Activated CD4-positive, alpha-beta memory T cell treated with anti-CD3 and anti-CD28 coated beads, Interleukin-2, amount 10 ng/mL, durations not matched to agents 7 days and 5 days (primary cell): ENCODE data around the gene TCERG1L. TPM values are rescaled to one million over a fixed set of nuclear protein-coding genes. Genes with fewer than 3 reads are reported as not detected.
"Not testable (repeated sequence)": the region's sequence is repeated elsewhere in the genome, so short reads cannot be mapped to it uniquely, and the experiment has no call there.

ENCODE experiments used
- CTCF ChIA-PET: fragments of 350-600 bp; sonication (Branson Sonifier 250); formaldehyde crosslinking; loops from one replicate; lab custom pipeline; 2021; ENCODE audit warnings: antibody characterized with exemption, inconsistent platforms; lab: Charles Lee
- POLR2A ChIA-PET: fragments of 350-600 bp; sonication (Branson Sonifier 250); formaldehyde crosslinking; loops from one replicate; lab custom pipeline; 2021; ENCODE audit warnings: antibody characterized with exemption; lab: Charles Lee
- DNase-seq: peaks from one replicate; pipeline ENCODE4 v3.0.0-alpha.2; 2020
- H3K27ac Mint-ChIP-seq: one replicate; pipeline ENCODE4 v1.8.0; 2021; ENCODE audit warnings: mild to moderate bottlenecking, mixed read lengths
- H3K27me3 Mint-ChIP-seq: one replicate; pipeline ENCODE4 v1.8.0; 2021; ENCODE audit warnings: mixed read lengths
- H3K36me3 Mint-ChIP-seq: one replicate; pipeline ENCODE4 v1.8.0; 2021; ENCODE audit warnings: low read depth, mixed read lengths
- H3K4me1 Mint-ChIP-seq: one replicate; pipeline ENCODE4 v1.8.0; 2021; ENCODE audit warnings: mixed read lengths
- H3K4me3 Mint-ChIP-seq: one replicate; pipeline ENCODE4 v1.8.0; 2021; ENCODE audit warnings: mild to moderate bottlenecking, mixed read lengths
- H3K9me3 Mint-ChIP-seq: one replicate; pipeline ENCODE4 v1.8.0; 2021; ENCODE audit warnings: mixed read lengths
- total RNA-seq, 2 experiments: library from RNA; stranded (reverse); gene quantifications; one replicate each; pipeline ENCODE4 v1.2.3, GENCODE V29; 2021

Gene TCERG1L
- total RNA-seq, 2 experiments from 2014 or later = 0.08 TPM; not detected in 1

DNA sequence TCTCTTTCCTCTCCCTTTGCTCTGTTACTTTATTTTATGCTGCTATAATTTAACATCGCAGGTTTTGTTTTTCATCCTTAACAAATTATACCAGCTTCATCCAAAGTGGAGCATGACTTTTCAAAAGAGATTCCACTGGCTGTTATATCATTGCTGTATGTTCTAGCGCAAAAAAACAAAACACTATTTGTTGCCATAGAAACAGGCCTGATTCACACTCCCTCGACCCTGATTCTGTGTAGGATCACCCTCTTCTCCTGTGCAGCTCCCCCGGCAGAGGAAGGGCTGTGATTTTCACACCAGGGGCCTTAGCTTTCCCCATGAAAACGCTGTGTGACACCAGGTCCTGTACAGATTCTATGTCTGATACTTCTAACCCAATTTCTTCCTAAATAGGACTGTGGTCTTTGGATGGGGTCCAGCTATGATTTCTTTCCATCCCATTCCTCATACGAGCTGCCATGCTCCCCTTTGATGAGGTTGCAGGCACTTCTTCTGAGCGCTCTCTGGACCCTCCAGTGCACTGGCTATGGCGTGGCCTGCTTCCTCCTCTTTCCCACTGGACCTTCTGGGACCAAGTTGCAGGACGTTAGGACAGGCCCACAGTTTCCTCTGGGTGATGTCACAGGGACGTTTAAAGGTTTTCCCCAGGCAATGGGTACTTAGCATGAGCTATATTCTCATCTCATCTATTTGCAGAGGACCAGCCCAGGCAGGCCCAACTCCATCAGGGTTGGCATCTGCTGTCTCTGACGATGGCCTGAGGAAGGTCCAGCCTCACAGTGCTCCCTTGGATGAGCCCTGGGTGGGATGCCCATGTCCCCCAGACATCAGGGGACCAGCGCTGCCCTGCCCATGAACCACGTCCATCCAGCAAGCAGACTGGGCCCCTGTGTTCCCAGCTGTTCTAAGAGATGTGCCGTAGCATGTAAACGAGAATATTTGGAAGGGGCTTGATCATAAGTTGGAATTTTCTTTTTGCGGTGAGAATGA lies 210.8 kb downstream of the TCERG1L start:
- H3K9me3 Mint-ChIP-seq, POLR2A ChIA-PET, H3K4me3 Mint-ChIP-seq, DNase-seq, H3K27ac Mint-ChIP-seq, CTCF ChIA-PET, H3K36me3 Mint-ChIP-seq, H3K27me3 Mint-ChIP-seq, H3K4me1 Mint-ChIP-seq: not testable (repeated sequence)

DNA sequence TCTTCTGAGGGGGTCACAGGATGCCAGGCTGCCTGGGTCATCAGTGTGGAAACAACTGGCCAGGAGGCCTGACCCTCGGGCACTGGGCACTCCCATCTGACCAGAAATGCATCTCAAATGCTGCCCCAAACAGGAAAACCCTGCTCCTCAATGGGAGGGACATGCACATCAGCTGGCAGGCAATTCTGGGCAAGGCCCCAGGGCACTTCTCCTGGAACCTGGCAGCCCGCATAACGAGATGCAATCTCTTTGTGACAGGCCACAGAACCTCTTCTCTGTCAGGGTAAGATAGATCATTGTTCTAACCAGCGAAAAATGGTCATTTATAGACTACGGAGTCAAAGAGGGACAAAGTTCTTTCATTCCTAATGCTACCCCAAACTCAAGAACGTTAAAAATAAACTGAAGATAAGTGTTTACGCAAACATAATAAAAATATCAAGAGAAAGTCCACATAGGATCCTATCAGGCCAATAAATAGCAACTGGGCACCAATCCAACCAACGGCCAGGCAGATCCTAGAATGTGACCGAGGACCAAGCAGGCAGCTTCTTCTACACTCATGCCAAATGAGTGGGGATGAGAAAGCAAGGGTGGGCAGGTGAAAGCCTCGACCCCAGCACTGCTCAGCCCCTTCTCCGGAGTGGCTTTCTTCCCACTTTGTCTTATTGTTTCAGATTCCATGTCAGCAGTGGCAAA lies 212.3 kb downstream of the TCERG1L start:
- CTCF ChIA-PET = no interaction called here
- peaks cover 2% of the 10 kb centered on the region for H3K9me3 Mint-ChIP-seq
- no peak overlapping the region for H3K4me3 Mint-ChIP-seq
- no peaks in the 10 kb centered on the region for H3K27me3 Mint-ChIP-seq
- no peak for DNase-seq
- no peak overlapping the region for H3K27ac Mint-ChIP-seq
- H3K4me1 Mint-ChIP-seq = no peaks in the 10 kb centered on the region
- POLR2A ChIA-PET = no interaction called here
- H3K36me3 Mint-ChIP-seq = no peaks in the 10 kb centered on the region

DNA sequence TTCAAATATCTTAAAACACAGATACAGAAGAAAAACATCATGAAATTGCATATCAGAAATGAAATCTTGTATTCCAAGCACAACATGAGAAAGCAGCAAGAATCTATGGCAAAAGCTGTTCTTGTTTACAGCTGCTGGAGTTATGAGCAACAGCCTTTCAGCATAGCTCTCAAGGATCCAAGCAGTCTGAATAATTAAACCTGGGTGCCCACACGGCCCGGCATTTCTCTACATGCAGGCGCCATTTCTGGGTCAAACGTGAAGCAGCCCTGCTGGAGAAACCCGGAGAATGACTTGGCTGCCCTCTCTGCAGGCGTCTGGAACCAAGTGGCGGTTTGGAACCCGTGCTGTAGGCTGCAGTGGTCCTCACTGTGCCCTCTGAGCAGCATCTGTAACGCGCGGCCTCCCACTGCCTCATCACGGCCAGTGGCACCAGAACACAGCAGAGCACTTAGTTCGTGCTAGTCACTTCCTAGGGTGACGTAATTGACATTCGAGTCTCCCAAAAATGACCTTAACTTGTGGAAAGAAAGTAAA lies 213.0 kb downstream of the TCERG1L start:
- no peak for DNase-seq
- CTCF ChIA-PET = no interaction called here
- Mint-ChIP-seq H3K4me1 (no peaks in the 10 kb centered on the region), H3K27me3 (no peaks in the 10 kb centered on the region), H3K36me3 (no peaks in the 10 kb centered on the region), H3K4me3 (no peak overlapping the region), H3K9me3 (peaks cover 2% of the 10 kb centered on the region), H3K27ac (no peak overlapping the region)
- POLR2A ChIA-PET = no interaction called here

DNA sequence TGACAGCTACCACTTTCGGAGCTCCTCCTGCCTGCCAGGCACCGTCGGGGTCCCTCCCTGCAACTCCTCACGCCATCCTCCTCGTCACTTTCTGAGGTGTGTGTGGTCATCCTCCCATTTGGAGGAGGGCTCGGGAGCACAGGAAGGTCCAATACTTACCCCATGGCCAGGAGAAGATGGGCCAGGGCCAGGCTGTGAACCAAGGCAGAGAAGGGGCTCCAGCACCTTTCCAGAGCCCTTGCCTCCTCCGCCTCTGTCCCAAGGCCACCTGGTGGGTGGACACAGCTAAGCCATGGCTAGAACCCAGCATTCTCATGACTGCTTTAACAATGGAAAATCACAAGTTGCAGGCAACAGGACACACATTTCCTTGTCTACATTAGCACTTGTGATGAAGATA lies 215.5 kb downstream of the TCERG1L start:
- H3K4me3 Mint-ChIP-seq = no peak overlapping the region
- no peak for DNase-seq
- H3K36me3 Mint-ChIP-seq = no peaks in the 10 kb centered on the region
- no peaks in the 10 kb centered on the region for H3K4me1 Mint-ChIP-seq
- H3K27ac Mint-ChIP-seq = no peak overlapping the region
- H3K9me3 Mint-ChIP-seq = peaks cover 2% of the 10 kb centered on the region
- ChIA-PET CTCF (no interaction called here), POLR2A (no interaction called here)
- no peaks in the 10 kb centered on the region for H3K27me3 Mint-ChIP-seq

DNA sequence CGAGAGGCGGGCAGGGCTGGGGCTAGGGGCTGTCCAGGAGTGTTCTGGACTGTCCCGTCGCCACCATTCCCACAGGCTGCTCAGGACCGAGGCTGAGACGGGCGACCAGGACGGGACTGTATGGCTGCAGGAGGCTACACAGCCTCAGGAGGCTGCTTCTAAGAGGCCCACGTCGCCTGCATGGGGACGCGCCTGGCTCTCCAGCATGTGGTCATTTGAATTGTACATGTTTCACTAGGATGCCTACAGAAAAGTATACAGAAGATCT lies 216.3 kb downstream of the TCERG1L start:
- no peaks in the 10 kb centered on the region for H3K36me3 Mint-ChIP-seq
- no peaks in the 10 kb centered on the region for H3K4me1 Mint-ChIP-seq
- no peak overlapping the region for H3K4me3 Mint-ChIP-seq
- ChIA-PET POLR2A (no interaction called here), CTCF (no interaction called here)
- no peaks in the 10 kb centered on the region for H3K27me3 Mint-ChIP-seq
- H3K27ac Mint-ChIP-seq = no peak overlapping the region
- DNase-seq = no peak
- peaks cover 4% of the 10 kb centered on the region for H3K9me3 Mint-ChIP-seq

DNA sequence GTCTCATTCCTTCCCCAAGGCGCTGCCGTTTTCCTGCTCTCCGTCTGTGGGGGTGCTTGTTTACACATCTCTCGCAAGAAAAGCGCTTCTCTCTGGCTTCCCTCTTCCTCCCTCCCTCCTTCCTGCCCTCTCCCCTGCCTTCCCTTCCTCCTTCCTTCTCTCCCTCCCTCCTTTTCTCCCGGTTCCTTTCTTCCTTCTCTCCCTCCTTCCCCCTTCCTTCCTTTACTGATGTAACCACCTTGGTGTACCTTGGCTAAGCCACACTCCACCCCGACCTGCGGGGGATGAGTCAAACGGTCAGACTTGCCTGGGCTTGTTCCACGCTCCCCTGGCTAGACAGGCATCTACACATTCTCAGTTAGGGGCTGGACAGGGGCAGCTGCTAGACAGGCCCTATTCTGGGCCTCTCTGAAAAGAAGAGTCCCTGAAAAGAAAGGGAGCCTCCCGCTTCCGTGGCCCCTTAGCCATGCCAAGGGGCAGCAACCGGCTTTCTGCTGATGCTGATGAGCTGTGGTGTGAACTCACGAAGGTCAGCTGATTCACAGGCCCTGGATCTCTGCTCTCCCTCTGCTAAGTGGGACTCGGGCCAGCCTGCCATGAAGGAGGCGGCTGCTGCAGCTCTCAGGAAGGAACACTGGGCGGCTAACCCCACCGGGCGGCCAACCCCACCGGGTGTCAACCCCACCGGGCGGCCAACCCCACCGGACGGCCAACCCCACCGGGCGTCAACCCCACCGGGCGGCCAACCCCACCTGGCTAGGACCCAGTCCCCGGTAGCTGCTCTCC lies 216.8 kb downstream of the TCERG1L start:
- Mint-ChIP-seq H3K27ac (no peak overlapping the region), H3K27me3 (no peaks in the 10 kb centered on the region), H3K9me3 (peaks cover 4% of the 10 kb centered on the region), H3K36me3 (no peaks in the 10 kb centered on the region), H3K4me1 (no peaks in the 10 kb centered on the region), H3K4me3 (no peak overlapping the region)
- no peak for DNase-seq
- CTCF ChIA-PET = no interaction called here
- POLR2A ChIA-PET = no interaction called here

DNA sequence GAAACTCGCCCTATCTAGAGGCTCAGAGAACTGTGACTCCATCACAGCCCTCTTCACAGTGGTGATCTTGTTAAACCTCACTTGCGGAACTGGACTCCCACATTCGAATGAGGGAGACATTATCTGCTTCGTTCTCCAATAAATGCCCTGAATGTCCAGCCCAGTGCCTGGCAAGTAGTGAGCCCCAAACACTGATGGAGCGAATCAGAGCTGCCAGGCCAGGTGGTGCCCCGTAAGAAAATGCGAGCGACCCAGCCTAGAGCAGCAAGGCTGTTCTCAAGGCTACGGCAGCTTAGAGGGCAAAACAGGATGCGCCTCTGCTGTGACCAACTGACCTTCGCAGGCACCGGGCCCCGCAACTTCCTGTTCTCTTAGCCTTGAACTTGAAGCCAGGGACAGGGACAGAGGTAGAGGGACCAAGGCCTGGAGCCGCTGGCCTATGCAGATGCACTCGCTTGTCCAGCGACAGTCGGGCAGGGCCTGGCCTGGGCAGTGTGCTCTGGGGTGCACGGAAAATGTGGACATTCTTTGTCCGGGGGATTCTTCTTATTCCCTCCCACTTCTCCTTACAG lies 217.6 kb downstream of the TCERG1L start:
- ChIA-PET CTCF (no interaction called here), POLR2A (no interaction called here)
- Mint-ChIP-seq H3K4me1 (no peaks in the 10 kb centered on the region), H3K27ac (no peak overlapping the region), H3K27me3 (no peaks in the 10 kb centered on the region), H3K9me3 (peaks cover 4% of the 10 kb centered on the region), H3K36me3 (no peaks in the 10 kb centered on the region), H3K4me3 (no peak overlapping the region)
- no peak for DNase-seq

DNA sequence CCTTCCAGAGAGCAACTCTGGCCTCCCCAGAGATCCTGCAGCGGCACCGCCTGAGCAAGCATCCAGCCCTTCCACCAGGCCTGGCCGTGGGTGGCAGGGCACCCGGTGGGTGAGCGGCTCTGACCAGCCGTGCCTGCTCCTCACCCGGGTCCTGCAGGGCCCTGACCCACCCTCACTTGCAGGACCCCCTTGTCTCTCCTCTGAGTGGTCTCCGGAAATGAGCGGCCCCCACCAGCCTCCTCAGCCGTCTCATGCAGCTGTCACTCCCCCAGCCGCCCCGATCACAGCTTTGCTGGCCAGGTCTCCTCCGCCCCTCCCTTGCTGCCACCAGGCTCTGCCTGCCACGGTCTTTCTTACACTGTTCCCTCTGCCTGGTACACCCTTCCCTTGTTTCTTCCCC lies 218.2 kb downstream of the TCERG1L start:
- Mint-ChIP-seq H3K4me1 (no peaks in the 10 kb centered on the region), H3K27ac (no peak overlapping the region), H3K36me3 (no peaks in the 10 kb centered on the region), H3K9me3 (peaks cover 7% of the 10 kb centered on the region), H3K27me3 (no peaks in the 10 kb centered on the region), H3K4me3 (no peak overlapping the region)
- ChIA-PET CTCF (no interaction called here), POLR2A (no interaction called here)
- no peak for DNase-seq

DNA sequence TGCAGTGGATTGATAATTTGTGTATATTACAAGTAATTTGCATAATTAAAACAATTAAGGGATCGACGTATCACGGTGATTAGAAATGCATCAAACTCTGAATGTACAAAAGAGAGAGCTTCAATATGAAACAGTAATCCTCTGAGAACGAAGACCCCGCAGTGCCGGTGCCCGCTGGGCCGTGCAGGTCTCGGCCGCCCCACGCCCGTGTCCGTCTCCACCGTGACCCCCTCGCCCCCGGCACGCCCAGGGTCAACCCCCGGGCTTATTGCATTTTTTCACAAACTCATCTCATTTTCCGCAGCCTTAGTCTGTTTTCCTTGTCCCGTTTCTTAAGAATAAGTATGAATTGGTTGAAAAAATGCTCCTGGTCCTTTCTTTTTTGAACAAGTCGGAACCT lies 218.6 kb downstream of the TCERG1L start:
- H3K27ac Mint-ChIP-seq = no peak overlapping the region
- POLR2A ChIA-PET = no interaction called here
- no peaks in the 10 kb centered on the region for H3K27me3 Mint-ChIP-seq
- peaks cover 10% of the 10 kb centered on the region for H3K9me3 Mint-ChIP-seq
- H3K4me3 Mint-ChIP-seq = no peak overlapping the region
- CTCF ChIA-PET = no interaction called here
- no peaks in the 10 kb centered on the region for H3K4me1 Mint-ChIP-seq
- DNase-seq = no peak
- H3K36me3 Mint-ChIP-seq = no peaks in the 10 kb centered on the region

DNA sequence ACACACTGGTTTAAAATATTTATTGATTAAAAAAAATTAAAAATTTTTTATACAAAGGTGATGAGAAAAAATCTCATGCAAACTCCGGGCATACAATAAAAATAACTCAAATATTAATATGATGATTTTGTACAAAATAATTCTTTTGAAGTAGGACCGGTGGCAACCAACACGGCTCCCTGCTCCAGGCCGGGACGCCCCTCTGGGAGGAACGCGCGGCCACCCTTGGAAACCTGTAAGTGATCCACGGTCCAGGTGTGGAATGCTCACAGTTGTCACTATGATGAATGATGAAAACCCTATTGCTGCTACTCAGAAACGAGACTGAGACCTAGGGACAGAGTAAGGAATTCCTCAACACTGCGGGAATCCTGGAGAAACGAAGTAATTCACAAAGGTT lies 219.1 kb downstream of the TCERG1L start:
- Mint-ChIP-seq H3K4me3 (no peak overlapping the region), H3K4me1 (no peaks in the 10 kb centered on the region), H3K9me3 (peaks cover 10% of the 10 kb centered on the region), H3K36me3 (no peaks in the 10 kb centered on the region), H3K27me3 (no peaks in the 10 kb centered on the region), H3K27ac (no peak overlapping the region)
- ChIA-PET CTCF (no interaction called here), POLR2A (no interaction called here)
- no peak for DNase-seq

DNA sequence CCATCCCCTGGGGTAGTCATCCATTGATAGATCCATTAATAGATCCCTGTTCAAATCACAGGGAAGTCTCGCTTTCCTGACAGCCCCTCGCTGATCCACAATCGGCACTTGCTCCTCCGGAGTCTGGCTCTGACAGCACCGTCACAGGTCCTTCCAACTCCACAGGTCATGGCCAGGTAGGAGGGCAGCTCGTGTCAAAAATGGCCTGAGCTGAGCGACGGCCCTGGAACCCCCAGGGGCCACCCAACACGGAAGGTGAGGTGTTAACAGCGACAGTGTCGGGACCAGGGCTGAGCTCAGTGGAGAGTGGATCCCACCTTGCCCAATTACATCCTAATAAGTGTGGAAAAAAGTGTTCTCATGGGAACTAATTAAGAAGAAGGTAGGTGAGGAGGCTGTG lies 219.8 kb downstream of the TCERG1L start:
- Mint-ChIP-seq H3K27ac (no peak overlapping the region), H3K27me3 (no peaks in the 10 kb centered on the region), H3K9me3 (peaks cover 10% of the 10 kb centered on the region), H3K4me1 (no peaks in the 10 kb centered on the region), H3K36me3 (no peaks in the 10 kb centered on the region), H3K4me3 (no peak overlapping the region)
- CTCF ChIA-PET = no interaction called here
- no peak for DNase-seq
- POLR2A ChIA-PET = no interaction called here

DNA sequence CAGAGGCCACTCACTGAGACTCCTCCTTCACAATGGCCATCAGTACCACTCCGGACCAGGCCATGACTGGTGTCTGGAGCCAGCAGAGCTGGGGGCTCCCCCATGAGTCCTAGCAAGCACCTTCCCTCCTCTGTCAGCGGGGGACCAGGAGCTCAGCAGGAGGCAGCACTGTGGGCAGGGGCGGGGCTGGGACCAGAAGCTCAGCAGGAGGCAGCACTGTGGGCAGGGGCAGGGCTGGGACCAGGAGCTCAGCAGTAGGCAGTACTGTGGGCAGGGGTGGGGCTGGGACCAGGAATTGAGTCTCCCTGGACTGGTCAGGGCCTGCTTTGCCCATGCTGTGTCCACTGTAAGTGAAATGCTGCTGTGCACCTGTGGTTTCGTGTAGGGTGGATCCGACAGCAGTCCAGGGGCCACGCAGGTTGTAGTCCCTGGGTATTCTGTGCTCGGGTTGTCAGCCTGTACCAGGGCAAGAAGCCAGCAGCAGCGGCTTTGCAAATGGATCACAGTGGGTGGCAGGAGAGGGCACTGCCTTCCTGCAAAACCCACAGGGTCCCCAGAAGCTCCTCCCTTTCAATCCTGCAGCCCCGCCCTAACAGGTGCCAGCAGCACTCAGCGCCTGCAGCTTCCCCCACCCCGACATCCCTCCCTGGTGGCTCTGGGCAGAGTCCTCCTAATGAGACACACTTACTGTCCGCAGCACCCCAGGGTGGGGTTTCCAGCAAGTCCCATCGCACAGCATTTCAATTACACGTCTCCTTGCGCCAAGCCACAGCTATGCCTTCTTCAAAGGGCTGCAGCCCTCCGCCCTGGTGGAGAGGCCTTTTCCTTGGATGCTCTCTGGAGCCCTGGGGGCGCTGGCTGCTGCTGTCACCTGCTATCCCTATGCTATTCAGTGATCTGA lies 220.5 kb downstream of the TCERG1L start:
- ChIA-PET CTCF (no interaction called here), POLR2A (no interaction called here)
- Mint-ChIP-seq H3K4me3 (no peak overlapping the region), H3K27ac (no peak overlapping the region), H3K27me3 (no peaks in the 10 kb centered on the region), H3K9me3 (peaks cover 10% of the 10 kb centered on the region), H3K36me3 (no peaks in the 10 kb centered on the region), H3K4me1 (no peaks in the 10 kb centered on the region)
- no peak for DNase-seq
